NCI-H2081 (cell line): ENCODE results near the gene GSE1.

ENCODE experiments used
- DNase-seq, 2 experiments: peaks; one replicate each; lab custom pipeline; 2025; lab: John Stamatoyannopoulos, UW

The GSE1 gene

DNA sequence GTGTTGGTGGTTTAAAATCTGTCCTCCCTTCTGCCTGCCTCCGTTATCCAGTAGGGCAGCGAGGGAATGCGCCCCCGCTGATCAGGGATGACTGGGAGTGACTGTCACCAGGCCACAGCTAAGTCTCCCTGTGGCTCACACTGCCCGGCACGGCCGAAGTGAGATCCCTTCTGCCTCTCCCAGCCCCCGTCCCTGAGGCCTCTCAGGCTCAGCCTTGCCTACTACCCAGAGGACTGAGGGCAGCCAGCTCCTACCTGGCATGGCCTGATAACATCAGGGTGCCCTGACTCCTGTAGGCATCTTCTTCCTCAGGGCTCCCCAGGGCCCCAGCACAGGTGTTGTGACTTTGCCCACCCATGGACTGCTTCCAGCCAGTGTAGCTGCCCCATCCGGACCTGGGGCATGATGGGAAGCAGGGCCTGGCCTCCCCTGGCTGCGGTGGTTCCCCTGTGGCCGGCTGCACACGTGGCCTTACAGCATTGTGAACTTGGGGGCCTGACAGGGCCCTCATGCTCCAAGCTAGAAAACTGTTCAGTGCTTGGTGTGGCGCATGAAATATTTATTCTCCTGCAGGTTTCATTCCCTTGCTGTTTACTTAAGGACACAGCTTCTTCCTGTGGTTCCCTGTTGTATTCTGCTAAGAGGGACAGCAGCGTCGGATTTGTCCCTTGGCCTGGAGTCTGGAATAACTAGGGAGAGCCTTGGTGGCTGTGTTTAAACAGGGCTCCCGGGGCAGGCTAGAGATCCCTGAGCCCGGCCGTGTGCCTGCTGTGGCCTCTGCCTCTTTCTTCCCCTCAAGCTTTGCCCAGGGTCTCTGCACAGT, 45.6 kb downstream of the GSE1 start:
- DNase-seq = no peak

DNA sequence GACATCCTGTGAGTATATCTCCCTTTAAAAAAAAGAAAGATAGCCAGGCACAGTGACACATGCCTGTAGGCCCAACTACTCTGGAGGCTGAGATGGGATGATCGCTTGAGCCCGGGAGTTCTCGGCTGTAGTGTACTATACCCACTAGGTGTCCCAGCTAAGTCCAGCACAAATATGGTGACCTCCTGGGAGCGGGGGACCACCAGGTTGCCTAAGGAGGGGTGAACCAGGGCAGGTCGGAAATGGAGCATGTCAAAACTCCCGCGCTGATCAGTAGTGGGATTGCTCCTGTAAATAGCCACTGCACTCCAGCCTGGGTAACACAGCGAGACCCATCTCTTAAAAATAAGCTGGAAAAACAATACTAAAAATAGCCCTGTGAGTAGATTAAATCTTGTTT, 46.2 kb downstream of the GSE1 start:
- DNase-seq = no peak

DNA sequence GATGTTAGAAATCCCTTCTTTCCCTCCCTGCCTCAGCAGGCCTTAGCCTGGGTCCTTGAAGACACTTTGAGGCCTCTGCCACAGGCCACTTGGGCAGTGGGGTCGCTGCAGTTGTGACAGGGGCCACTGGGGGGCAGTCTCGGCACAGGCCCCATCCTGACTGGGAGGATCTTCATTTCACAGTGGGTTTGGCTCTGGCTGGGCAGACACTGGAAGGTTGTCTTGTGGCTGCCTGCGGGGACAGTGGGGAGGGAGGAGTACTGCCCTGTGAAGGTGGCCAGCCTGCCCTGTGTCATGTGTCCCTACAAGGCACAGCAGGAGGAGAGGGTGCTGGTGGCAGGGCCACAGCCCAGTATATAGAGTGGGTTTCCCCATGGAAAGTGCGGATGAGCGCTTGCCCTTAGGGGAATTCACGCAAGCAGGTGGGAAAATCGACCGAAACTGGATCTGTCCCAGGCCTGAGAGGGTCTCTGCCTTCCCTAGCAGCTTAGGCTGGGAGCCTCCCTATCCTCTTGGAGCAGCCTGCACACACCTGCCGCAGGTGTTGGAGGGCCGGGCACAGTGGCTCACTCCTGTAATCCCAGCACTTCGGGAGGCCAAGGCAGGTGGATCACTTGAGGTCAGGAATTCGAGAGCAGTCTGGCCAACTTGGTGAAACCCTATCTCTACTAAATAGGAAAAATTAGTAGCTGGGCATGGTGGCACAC, 46.8 kb downstream of the GSE1 start:
- peak in 1 of 2 experiments; percentile 31 for DNase-seq

DNA sequence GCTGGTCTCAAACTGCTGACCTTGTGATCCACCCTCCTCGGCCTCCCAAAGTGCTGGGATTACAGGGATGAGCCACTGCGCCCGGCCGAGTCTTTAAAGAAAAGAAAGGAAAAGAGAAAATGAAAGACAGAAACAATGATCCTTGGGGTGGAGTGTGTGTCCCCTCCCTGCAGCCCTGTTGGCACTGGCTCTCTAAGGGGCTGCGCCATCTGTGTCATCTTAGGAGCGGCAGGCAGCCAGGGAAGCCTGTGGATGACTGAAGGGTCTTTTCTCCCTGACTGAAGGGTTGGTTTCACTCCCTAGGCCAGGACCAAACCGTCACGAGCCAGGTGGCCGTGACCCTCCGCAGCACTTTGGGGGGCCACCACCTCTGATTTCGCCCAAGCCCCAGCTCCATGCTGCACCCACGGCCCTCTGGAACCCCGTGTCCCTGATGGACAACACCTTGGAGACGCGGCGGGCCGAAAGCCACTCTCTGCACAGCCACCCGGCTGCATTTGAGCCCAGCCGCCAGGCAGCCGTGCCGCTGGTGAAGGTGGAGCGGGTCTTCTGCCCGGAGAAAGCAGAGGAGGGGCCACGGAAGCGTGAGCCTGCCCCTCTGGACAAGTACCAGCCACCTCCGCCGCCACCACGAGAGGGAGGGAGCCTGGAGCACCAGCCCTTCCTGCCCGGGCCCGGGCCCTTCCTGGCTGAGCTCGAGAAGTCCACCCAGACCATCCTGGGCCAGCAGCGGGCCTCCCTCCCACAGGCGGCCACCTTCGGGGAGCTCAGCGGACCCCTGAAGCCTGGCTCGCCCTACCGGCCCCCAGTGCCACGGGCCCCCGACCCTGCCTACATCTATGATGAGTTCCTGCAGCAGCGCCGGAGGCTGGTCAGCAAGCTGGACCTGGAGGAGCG, 48.0 kb downstream of the GSE1 start:
- no peak for DNase-seq

DNA sequence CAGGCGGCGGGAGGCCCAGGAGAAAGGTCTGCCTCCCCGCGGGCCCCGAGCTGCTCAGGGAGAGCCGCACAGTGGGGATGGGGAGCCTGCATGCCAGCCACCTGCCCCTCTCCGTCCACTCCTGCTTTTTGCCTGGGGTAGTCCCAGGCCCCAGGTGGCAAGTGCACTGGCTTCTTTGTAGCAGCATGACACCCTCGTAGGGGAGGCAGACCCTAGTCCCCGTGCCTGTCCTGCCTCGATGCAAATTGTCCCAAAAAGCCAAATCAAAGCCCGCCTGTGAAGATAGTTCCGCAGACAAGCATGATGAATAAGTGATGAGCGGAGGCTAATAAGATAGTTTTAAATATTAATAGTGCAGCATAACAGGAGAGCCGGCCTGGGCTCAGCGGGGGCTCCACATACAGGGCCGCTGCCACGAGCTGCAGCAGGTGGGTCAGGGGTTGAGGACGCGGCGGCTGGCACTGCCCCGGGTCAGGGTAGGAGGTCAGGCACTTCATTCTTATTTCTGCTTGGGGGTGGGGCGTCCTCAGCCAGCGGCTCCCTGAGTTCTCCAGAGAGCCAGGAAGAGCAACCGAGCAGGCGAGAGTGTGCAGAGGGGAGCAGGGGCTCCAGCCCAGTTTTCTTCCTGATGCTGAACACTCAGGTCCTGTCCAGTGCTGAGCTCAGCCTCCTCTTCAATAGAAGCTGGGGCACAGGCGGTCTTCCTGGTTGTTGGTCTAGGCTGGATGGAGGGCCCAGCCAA, 48.8 kb downstream of the GSE1 start:
- DNase-seq = no peak

DNA sequence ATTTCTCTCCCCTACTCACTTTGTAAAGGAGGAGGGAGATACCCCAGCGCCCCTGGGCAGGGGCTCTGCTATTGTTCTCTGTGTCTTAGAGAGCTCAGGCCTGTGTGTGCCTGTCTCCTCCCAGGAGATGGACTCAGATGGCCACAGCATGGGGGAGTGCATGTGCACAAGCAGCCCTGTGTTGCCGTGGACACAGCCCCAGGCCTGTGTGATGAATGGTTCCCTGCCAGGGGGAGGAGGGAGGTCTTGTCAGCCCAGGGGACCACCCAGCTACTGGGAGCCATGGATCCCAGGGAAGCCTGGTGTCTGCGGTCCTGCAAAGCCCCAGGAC, 49.3 kb downstream of the GSE1 start:
- no peak for DNase-seq

DNA sequence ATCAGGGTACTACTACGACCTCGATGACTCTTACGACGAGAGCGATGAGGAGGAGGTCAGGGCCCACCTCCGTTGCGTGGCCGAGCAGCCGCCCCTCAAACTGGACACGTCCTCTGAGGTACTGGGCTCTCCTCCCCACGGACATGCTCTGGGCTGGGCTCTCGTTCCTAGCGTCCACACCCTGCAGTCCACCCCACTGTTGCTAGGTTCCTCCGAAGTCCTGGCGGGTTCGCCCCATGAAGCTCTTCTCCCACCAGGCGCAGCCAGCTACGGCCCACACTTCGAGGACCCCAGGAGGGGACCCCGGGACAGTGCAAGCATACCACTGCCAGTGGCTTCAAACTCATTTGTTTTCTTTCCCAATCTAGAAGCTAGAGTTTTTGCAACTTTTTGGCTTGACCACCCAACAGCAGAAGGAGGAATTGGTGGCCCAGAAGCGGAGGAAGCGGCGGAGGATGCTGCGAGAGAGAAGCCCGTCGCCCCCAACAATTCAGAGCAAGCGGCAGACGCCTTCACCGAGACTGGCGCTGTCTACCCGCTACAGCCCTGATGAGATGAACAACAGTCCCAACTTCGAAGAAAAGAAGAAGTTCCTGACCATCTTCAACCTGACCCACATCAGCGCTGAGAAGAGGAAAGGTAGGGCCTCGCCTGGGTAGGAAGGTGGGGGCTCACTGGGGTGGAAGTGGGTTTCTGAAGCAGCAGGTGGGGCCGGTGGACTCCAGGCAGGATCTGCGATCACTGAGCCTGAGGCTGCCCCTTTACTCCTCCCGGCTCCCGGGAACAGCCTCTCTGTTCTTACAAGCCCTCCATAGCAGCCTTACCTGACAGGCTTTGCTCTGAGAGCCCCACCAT, 50.1 kb downstream of the GSE1 start:
- no peak for DNase-seq

DNA sequence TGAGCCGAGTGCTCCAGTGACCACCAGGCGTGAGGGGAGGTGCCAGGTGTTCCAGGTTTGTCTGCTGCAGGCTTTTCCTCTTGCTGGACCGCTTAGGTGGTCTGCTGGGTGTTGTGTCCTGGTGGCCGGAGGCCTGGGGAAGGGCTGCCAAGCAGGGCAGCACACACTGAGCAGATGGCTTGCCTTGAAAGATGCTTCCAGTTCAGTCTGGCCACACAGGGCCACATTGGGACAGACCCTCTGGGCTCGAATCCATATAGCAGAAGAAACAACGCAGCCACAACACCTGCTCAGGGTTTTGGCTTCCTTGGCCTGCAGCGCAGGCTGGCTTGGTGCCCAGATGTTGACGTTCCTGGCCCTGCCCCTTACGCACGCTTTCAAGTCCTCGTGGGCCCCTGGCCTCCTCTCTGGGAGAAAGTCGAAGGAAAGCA, 50.8 kb downstream of the GSE1 start:
- DNase-seq = peak; percentile 34 to 67

DNA sequence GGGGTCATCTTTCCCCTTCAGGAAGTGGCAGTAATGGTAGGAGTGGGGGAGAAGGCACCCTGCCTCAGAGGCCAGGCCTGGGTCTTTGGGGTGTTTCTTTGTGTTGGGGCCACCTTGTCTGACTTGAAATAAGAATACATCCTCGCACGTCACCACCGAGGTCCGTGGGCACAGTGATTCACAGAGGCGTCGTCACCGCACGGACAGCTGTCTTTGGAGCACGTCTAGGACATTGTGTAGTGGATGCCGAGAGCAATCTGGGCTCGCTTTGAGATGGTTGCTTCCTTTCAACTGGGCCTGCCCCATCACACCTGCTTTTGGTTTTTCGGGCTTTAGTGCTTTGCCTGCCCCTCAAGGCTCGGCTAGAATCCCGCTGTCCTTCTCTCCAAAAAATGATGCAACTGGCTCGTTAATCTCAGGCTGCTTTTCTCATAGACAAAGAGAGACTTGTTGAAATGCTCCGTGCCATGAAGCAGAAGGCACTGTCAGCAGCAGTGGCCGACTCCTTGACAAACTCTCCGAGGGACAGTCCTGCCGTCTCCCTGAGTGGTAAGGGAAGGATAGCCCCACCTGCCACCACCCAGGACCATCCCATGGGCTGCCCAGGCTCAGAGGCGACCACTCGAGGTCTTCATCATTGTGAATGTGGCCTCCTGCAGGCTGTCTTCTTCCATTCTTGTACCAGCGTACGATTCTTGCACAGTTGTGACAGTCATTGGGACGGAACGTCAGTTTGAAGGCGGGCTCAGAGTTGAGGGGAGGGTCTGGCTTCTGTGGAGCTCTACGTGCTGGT, 51.7 kb downstream of the GSE1 start:
- DNase-seq = no peak

DNA sequence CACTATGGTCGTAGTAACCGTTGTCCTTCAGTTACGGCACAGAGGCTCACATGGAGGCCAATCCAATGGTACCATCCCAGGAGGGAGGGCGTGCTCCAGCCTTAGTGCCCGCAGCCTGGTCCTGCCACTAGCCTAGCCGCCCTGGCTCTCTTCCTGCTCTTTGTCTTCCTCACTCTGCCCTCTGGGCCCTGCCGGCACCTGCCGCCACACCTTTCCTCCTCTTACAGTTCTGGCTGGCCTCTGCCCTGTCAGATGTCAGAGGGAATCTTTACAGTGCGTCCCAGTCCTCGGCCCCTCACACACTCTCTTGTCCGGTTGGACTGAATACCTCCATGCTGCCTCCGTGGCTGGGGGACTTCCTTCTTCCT, 52.2 kb downstream of the GSE1 start:
- no peak for DNase-seq

DNA sequence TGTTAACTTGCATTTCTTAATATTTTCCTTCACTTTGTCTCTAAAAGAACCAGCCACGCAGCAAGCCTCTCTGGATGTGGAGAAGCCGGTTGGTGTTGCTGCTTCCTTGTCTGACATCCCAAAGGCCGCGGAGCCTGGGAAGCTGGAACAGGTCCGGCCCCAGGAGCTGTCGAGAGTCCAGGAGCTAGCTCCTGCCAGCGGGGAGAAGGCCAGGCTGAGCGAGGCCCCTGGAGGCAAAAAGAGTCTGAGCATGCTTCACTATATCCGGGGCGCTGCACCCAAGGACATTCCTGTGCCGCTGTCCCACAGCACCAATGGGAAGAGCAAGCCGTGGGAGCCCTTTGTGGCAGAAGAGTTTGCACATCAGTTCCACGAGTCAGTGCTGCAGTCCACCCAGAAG, 52.8 kb downstream of the GSE1 start:
- no peak for DNase-seq

DNA sequence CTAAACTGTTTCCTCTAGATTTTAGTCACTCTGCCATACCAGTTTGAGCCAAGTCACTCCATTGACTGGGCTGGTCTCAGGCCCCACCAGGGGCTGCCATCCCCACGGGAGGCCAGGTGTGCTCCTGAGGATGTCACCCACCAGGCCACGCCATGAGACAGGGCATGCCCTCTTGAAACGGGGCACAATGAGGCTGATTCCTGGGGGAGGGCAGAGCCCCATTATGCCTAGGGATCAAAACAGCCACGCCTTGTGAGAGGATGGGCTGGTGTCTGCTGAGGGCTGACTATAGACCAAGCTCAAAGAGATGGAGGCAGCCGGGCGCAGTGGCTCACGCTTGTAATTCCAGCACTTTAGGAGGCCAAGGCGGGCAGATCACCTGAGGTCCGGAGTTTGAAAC, 54.1 kb downstream of the GSE1 start:
- no peak for DNase-seq

DNA sequence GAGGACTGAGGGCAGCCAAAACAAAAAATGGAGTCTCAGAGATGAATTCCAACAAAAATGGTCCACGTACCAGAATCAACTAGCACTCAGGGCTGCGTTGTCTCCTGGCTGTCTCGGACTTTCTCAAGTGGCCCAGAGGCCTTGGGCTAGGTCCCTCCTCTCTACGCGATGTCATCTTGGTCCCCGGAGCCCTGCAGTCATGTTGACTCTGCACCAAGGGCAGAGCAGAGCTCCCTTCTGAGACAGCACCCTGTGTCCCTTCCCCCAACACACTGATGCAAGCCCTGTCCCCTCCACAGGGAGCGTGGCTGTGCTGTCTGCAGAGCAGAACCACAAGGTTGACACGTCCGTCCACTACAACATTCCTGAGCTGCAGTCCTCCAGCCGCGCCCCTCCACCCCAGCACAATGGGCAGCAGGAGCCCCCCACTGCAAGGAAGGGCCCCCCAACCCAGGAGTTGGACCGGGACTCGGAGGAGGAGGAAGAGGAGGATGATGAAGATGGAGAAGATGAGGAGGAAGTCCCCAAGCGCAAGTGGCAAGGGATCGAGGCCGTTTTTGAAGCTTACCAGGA, 54.8 kb downstream of the GSE1 start:
- DNase-seq = no peak

DNA sequence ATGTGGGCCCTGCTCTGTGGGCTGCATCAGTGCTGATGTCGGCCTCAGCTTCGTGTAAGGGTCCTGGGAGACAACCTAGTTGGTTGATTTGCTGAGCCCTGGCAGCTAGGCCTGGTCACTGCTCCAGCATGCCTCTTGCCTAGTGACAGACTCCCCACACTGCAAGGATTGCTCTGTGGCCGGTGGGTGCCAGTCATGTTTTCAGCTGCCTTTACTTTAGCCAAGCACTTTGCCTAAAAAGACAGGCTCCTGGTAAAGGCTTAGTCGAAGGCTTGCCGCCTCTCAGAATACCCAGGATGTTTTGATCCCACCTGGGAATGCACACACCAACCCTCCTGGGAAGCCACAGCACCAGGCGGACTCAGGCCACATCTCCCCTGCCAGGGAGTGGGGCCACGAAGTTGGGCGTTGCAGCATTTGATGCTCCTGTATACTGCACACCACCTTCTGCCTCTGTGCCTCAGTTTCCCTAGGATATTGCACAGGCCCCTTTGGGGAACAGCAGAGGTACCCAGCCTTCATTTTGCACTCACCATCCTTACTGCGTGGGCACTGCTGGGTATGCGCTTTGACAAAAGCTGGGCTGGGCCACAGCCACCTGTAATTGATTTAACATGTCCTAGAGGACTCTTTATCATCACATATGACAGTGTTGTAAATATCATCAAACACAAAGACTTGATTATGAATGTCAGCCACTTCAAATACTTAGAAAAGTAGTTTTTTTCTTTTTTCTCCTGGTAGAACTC, 55.7 kb downstream of the GSE1 start:
- DNase-seq = no peak

DNA sequence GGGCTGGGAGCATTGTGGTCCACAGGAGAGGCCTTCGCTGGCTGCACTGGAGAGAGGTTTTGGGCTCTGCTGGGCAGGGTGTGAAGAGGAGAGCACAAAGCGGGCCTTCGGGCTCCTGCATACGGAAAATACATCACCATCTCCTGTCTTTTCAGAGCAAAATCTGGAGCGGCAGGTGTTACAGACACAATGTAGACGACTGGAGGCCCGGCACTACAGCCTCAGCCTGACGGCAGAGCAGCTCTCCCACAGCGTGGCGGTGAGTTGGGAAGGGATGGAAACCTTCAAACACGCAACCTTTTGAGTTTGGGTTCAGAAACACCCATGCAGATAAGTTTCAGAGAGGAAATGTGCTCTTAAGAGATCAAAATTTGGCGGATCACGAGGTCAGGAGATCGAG, 57.7 kb downstream of the GSE1 start:
- no peak for DNase-seq

DNA sequence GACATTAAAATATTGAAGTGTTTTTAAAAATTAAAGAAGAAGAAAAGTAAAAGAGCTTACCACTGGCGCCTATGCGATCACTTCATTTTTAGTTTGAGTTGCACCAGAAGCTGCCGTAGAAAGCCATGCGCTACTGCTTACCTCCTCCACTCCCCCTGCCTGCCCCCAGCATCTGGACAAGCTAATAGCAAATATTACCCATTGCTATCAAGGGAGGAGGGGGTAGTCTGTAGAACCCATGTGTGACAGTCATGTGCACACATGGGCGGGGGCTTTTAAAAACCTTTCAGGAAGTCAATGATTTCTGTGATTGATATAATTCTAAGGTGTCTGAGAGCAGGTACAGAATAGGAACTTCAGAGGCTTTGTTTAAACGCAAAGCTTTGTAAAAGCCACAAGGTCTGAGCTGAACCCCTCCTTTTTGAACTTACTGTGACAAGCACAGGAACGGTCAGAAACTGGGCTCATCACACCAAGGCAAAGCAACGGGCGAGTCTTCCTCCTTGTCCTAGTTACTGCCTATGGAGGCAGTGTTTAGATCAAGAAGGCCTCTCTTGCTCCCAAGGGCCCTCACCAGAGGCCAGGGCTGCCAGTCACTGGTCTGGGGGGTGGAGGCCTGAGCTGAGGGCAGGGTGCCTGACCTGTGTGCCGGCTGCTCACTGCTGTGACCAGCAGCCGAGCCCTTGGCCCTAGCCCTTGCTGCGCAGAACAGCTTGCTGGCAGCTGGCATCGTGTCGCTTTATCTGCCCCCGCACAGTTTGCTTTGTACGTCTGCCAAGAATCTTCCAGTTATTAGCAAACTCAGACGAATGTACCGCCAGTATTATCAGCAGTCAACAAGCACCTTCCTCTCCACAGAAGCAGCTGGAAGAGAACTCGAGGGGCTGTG, 60.7 kb downstream of the GSE1 start:
- DNase-seq = peak; percentile 35 to 68

DNA sequence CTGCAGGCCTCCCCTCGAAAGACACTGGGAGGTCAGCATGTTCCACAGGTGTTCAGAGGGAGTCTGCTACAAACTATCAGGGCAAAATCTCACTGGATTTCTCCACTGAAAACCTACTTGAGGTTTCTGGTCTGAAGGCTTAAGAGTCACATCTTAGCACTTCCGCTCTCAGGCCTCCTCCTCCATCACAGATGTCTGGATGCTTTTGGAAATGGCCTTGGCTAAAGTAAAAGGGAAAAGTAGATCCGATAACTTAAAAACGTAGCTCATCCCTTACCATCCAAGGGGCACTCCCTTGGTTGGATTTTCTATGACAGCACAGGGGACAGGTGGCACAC, 61.3 kb downstream of the GSE1 start:
- DNase-seq = no peak

DNA sequence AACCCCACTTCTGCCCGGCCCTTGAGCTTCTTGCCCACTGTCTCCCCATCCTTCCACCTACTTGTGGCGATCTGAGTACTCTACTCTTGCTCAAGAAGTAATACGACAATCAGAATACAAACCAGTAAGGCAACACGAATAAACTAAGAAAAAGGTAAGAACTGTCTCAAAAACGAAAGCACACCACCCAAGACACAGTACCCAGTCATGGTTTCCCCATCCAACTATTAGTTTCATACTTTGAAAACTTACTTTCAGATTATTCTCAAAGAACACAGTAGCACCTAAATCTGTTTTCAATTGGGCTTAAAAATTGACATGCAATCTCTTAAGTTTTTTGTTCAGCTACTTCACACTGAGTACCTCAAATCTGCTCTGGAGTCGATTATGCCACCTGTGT, 61.7 kb downstream of the GSE1 start:
- DNase-seq = no peak
